Neural cell (in vitro differentiated cells): ENCODE measurements around the gene TFB2M. TPM values are rescaled to one million over a fixed set of nuclear protein-coding genes. Genes with fewer than 3 reads are reported as not detected.

Experiments
- H2AFZ ChIP-seq: fragments of 200-600, 300-800 bp; sonication (generic), shearing (Covaris generic); 2 replicates; pipeline ENCODE4 v1.6.0; 2014; ENCODE audit warnings: low read depth, mild to moderate bottlenecking, antibody characterized with exemption, low read length, moderate library complexity
- H3F3A ChIP-seq: fragments of 200-600 bp; shearing (Covaris generic); 2 replicates; pipeline ENCODE4 v1.6.1; 2016; ENCODE audit warnings: mild to moderate bottlenecking, moderate library complexity, mixed read lengths, antibody characterized with exemption, low read length; ENCODE audit not compliant: insufficient read depth, poor library complexity, severe bottlenecking
- H3K27ac ChIP-seq: fragments of 200-600, 300-800 bp; sonication (generic), shearing (Covaris generic); 2 replicates; pipeline ENCODE4 v1.5.1; 2014; ENCODE audit warnings: mild to moderate bottlenecking, low read length, moderate library complexity
- H3K27me3 ChIP-seq: fragments of 300-800, 200-600 bp; sonication (generic), shearing (Covaris generic); 2 replicates; pipeline ENCODE4 v1.6.0; 2014; ENCODE audit warnings: mild to moderate bottlenecking, low read depth, low read length, moderate library complexity; ENCODE audit not compliant: insufficient read depth
- H3K36me3 ChIP-seq: fragments of 300-800, 200-600 bp; sonication (generic), shearing (Covaris generic); 2 replicates; pipeline ENCODE4 v1.5.1; 2014; ENCODE audit warnings: mild to moderate bottlenecking, antibody characterized with exemption, low read length, moderate library complexity; ENCODE audit not compliant: insufficient read depth
- H3K4me2 ChIP-seq: fragments of 300-800, 200-600 bp; sonication (generic), shearing (Covaris generic); 2 replicates; pipeline ENCODE4 v1.6.0; 2014; ENCODE audit warnings: mild to moderate bottlenecking, low read length
- H3K4me3 ChIP-seq: fragments of 300-800, 200-600 bp; sonication (generic), shearing (Covaris generic); 2 replicates; pipeline ENCODE4 v1.5.1; 2014; ENCODE audit warnings: mild to moderate bottlenecking, low read length, moderate library complexity
- H3K79me2 ChIP-seq: fragments of 200-600 bp; shearing (Covaris generic); replicated peaks from 2 replicates; pipeline ENCODE4 v1.6.0; 2014; ENCODE audit warnings: mild to moderate bottlenecking, low read length, moderate library complexity; ENCODE audit not compliant: insufficient read depth
- H3K9ac ChIP-seq: fragments of 300-800, 200-600 bp; sonication (generic), shearing (Covaris generic); 2 replicates; pipeline ENCODE4 v1.6.1; 2016; ENCODE audit warnings: mild to moderate bottlenecking, low read length, mixed read lengths
- H3K9me2 ChIP-seq: fragments of 200-600 bp; shearing (Covaris generic); 2 replicates; pipeline ENCODE4 v1.6.1; 2016; ENCODE audit warnings: mild to moderate bottlenecking, low read length, mixed read lengths; ENCODE audit not compliant: insufficient read depth
- H3K9me3 ChIP-seq: fragments of 200-600, 300-800 bp; sonication (generic), shearing (Covaris generic); 2 replicates; pipeline ENCODE4 v1.6.1; 2016; ENCODE audit warnings: mild to moderate bottlenecking, mixed run types, low read length, moderate library complexity, mixed read lengths
- H4K20me1 ChIP-seq: fragments of 200-600 bp; shearing (Covaris generic); 2 replicates; pipeline ENCODE4 v1.6.1; 2016; ENCODE audit warnings: mild to moderate bottlenecking, mixed run types; ENCODE audit not compliant: insufficient read depth
- EP300 ChIP-seq: fragments of 450-650 bp; conservative IDR thresholded peaks from 2 replicates; pipeline ENCODE4 v1.6.1; 2014; ENCODE audit warnings: antibody characterized with exemption, mild to moderate bottlenecking, moderate library complexity; ENCODE audit not compliant: poor library complexity, severe bottlenecking
- EZH2 ChIP-seq: fragments of 200-600, 300-800 bp; shearing (Covaris generic), sonication (generic); IDR thresholded peaks from 2 replicates; pipeline ENCODE4 v1.6.1; 2014; ENCODE audit warnings: antibody characterized with exemption, low read length, borderline replicate concordance, mild to moderate bottlenecking; ENCODE audit not compliant: insufficient read depth, poor library complexity, severe bottlenecking
- MXI1 ChIP-seq: fragments of 450-650 bp; conservative IDR thresholded peaks from 2 replicates; pipeline ENCODE4 v1.6.1; 2014; ENCODE audit warnings: antibody characterized with exemption, mild to moderate bottlenecking; ENCODE audit not compliant: poor library complexity, severe bottlenecking
- POLR2AphosphoS5 ChIP-seq: IDR thresholded peaks from 2 replicates; pipeline ENCODE4 v1.6.1; 2012
- RAD21 ChIP-seq: fragments of 450-650 bp; conservative IDR thresholded peaks from 2 replicates; pipeline ENCODE4 v1.6.1; 2014; ENCODE audit warnings: antibody characterized with exemption, mild to moderate bottlenecking, moderate library complexity
- SMC3 ChIP-seq: fragments of 450-650 bp; conservative IDR thresholded peaks from 2 replicates; pipeline ENCODE4 v1.6.1; 2014; ENCODE audit warnings: antibody characterized with exemption, mild to moderate bottlenecking, moderate library complexity; ENCODE audit not compliant: poor library complexity
- TAF1 ChIP-seq: IDR thresholded peaks from 2 replicates; pipeline ENCODE4 v1.6.1; 2012; ENCODE audit warnings: low read depth
- polyA minus RNA-seq: library from RNA; depleted of rRNA, polyadenylated mRNA; stranded (reverse); fragments of >200 nt; gene quantifications from 2 replicates; pipeline ENCODE4 v1.2.3, GENCODE V29; 2014
- polyA plus RNA-seq: library from polyadenylated mRNA; depleted of rRNA; stranded (reverse); fragments of >200 nt; gene quantifications from 2 replicates; pipeline ENCODE4 v1.2.3, GENCODE V29; 2014
- TF ChIP-seq, protein P1 (sequence below): fragments of 450-650 bp; IDR thresholded peaks from 2 replicates; pipeline ENCODE4 v1.5.1; 2014; ENCODE audit warnings: antibody characterized with exemption, mild to moderate bottlenecking, moderate library complexity; ENCODE audit not compliant: poor library complexity, severe bottlenecking
- TF ChIP-seq, protein P2 (sequence below): IDR thresholded peaks from 2 replicates; pipeline ENCODE4 v1.6.1; 2012; ENCODE audit warnings: borderline replicate concordance

TFB2M gene, protein sequence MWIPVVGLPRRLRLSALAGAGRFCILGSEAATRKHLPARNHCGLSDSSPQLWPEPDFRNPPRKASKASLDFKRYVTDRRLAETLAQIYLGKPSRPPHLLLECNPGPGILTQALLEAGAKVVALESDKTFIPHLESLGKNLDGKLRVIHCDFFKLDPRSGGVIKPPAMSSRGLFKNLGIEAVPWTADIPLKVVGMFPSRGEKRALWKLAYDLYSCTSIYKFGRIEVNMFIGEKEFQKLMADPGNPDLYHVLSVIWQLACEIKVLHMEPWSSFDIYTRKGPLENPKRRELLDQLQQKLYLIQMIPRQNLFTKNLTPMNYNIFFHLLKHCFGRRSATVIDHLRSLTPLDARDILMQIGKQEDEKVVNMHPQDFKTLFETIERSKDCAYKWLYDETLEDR
- 15.0 and 19.2 TPM in 2 replicates for polyA plus RNA-seq
- 17.0 and 17.6 TPM in 2 replicates for polyA minus RNA-seq

- Histone ChIP-seq H2AFZ (peak within 1 kb of the TSS; percentile 61), H3K27ac (peak within 1 kb of the TSS; percentile 90)
Observed at GRCh38 chr1:246566128-246566812, at the start of gene TFB2M, which contains the start of gene CNST. Gene TFB2M (minus strand): TSS chr1:246566261. CDS start chr1:246566138, 123 bp downstream. Gene CNST (plus strand): TSS chr1:246566456. CDS start chr1:246591563, 25,107 bp downstream.

GRCh38 chr1:246613096-246613758 lies 47.2 kb upstream of the TFB2M start:
- Histone ChIP-seq H3K79me2 (no peaks in the 10 kb centered on the region), H3K36me3 (no peaks in the 10 kb centered on the region), H3K4me2 (no peak overlapping the region), H3K27ac (no peak overlapping the region), H3F3A (no peaks in the 10 kb centered on the region), H4K20me1 (no peaks in the 10 kb centered on the region), H2AFZ (no peak overlapping the region), H3K4me3 (no peak overlapping the region), H3K9ac (no peak overlapping the region), H3K27me3 (no peaks in the 10 kb centered on the region), H3K9me3 (no peaks in the 10 kb centered on the region), H3K9me2 (no peaks in the 10 kb centered on the region)
- TF ChIP-seq POLR2AphosphoS5 (no peak), RAD21 (no peak)

More at GRCh38 chr1:246566128-246566812, at the start of gene TFB2M, which contains the start of gene CNST:
- Histone ChIP-seq H3K27me3 (no peaks in the 10 kb centered on the region), H3K4me3 (peak within 1 kb of the TSS; percentile 92), H3K4me2 (peak within 1 kb of the TSS; percentile 71), H3K9me2 (no peaks in the 10 kb centered on the region), H4K20me1 (no peaks in the 10 kb centered on the region), H3K9me3 (no peaks in the 10 kb centered on the region), H3K9ac (peak within 1 kb of the TSS; percentile 87), H3K36me3 (no peaks in the 10 kb centered on the region), H3K79me2 (peaks cover 47% of the 10 kb centered on the region), H3F3A (no peaks in the 10 kb centered on the region)
- peak; percentile 33 for TF ChIP-seq RAD21
- peak; percentile 74 for TF ChIP-seq POLR2AphosphoS5
- TF ChIP-seq, protein P1, sequence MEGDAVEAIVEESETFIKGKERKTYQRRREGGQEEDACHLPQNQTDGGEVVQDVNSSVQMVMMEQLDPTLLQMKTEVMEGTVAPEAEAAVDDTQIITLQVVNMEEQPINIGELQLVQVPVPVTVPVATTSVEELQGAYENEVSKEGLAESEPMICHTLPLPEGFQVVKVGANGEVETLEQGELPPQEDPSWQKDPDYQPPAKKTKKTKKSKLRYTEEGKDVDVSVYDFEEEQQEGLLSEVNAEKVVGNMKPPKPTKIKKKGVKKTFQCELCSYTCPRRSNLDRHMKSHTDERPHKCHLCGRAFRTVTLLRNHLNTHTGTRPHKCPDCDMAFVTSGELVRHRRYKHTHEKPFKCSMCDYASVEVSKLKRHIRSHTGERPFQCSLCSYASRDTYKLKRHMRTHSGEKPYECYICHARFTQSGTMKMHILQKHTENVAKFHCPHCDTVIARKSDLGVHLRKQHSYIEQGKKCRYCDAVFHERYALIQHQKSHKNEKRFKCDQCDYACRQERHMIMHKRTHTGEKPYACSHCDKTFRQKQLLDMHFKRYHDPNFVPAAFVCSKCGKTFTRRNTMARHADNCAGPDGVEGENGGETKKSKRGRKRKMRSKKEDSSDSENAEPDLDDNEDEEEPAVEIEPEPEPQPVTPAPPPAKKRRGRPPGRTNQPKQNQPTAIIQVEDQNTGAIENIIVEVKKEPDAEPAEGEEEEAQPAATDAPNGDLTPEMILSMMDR, result no peak
- TF ChIP-seq MXI1, result peak; percentile 99
- no peak for TF ChIP-seq EZH2
- TF ChIP-seq, protein P2, sequence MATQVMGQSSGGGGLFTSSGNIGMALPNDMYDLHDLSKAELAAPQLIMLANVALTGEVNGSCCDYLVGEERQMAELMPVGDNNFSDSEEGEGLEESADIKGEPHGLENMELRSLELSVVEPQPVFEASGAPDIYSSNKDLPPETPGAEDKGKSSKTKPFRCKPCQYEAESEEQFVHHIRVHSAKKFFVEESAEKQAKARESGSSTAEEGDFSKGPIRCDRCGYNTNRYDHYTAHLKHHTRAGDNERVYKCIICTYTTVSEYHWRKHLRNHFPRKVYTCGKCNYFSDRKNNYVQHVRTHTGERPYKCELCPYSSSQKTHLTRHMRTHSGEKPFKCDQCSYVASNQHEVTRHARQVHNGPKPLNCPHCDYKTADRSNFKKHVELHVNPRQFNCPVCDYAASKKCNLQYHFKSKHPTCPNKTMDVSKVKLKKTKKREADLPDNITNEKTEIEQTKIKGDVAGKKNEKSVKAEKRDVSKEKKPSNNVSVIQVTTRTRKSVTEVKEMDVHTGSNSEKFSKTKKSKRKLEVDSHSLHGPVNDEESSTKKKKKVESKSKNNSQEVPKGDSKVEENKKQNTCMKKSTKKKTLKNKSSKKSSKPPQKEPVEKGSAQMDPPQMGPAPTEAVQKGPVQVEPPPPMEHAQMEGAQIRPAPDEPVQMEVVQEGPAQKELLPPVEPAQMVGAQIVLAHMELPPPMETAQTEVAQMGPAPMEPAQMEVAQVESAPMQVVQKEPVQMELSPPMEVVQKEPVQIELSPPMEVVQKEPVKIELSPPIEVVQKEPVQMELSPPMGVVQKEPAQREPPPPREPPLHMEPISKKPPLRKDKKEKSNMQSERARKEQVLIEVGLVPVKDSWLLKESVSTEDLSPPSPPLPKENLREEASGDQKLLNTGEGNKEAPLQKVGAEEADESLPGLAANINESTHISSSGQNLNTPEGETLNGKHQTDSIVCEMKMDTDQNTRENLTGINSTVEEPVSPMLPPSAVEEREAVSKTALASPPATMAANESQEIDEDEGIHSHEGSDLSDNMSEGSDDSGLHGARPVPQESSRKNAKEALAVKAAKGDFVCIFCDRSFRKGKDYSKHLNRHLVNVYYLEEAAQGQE, result no peak
- peak; percentile 45 for TF ChIP-seq SMC3
- TF ChIP-seq TAF1, result no peak
- peak; percentile 30 for TF ChIP-seq EP300
